ENCODE data around the gene PRPF31. TPM values are rescaled to one million over a fixed set of nuclear protein-coding genes. Genes with fewer than 3 reads are reported as not detected.

The PRPF31 gene
- total and polyA plus RNA-seq, 2 of the 13 experiments (the other 11 are each of a cell fraction or from before 2014, with no cell fraction given) = 23.8 to 63.8 TPM

- TF ChIP-seq, protein P1, sequence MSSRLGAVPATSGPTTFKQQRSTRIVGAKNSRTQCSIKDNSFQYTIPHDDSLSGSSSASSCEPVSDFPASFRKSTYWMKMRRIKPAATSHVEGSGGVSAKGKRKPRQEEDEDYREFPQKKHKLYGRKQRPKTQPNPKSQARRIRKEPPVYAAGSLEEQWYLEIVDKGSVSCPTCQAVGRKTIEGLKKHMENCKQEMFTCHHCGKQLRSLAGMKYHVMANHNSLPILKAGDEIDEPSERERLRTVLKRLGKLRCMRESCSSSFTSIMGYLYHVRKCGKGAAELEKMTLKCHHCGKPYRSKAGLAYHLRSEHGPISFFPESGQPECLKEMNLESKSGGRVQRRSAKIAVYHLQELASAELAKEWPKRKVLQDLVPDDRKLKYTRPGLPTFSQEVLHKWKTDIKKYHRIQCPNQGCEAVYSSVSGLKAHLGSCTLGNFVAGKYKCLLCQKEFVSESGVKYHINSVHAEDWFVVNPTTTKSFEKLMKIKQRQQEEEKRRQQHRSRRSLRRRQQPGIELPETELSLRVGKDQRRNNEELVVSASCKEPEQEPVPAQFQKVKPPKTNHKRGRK (CRISPR knock-in tag; IDR thresholded peaks at IDR 0.05) = no peak
- TF ChIP-seq ZNF441 (CRISPR knock-in tag; IDR thresholded peaks at IDR 0.05; ENCODE audit: borderline replicate concordance) = peak; percentile 71; the same call in 1 of the 2 replicates
- TF ChIP-seq, protein P2, sequence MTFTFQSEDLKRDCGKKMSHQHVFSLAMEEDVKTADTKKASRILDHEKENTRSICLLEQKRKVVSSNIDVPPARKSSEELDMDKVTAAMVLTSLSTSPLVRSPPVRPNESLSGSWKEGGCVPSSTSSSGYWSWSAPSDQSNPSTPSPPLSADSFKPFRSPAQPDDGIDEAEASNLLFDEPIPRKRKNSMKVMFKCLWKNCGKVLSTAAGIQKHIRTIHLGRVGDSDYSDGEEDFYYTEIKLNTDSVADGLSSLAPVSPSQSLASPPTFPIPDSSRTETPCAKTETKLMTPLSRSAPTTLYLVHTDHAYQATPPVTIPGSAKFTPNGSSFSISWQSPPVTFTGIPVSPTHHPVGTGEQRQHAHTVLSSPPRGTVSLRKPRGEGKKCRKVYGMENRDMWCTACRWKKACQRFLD (CRISPR knock-in tag; IDR thresholded peaks at IDR 0.05; ENCODE audit: borderline replicate concordance) = peak; percentile 69
- no peak for TF ChIP-seq ATM (IDR thresholded peaks at IDR 0.05; ENCODE audit: borderline replicate concordance)
- TF ChIP-seq ZNF264 (CRISPR knock-in tag; IDR thresholded peaks at IDR 0.05) = 0 out of 2 replicates have a peak, but pooled peaks have one; percentile 22
- TF ChIP-seq NR2F6 (IDR thresholded peaks at IDR 0.05) = no peak
- TF ChIP-seq NR2F6 (CRISPR knock-in tag; IDR thresholded peaks at IDR 0.05) = no peak
- TF ChIP-seq NFKBIZ (CRISPR knock-in tag; IDR thresholded peaks at IDR 0.05) = 0 out of 2 replicates have a peak, but pooled peaks have one; percentile 31
- TF ChIP-seq, protein P3, sequence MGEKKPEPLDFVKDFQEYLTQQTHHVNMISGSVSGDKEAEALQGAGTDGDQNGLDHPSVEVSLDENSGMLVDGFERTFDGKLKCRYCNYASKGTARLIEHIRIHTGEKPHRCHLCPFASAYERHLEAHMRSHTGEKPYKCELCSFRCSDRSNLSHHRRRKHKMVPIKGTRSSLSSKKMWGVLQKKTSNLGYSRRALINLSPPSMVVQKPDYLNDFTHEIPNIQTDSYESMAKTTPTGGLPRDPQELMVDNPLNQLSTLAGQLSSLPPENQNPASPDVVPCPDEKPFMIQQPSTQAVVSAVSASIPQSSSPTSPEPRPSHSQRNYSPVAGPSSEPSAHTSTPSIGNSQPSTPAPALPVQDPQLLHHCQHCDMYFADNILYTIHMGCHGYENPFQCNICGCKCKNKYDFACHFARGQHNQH (CRISPR knock-in tag; IDR thresholded peaks at IDR 0.05) = 0 out of 2 replicates have a peak, but pooled peaks have one; percentile 28
- TF ChIP-seq MIER2 (CRISPR knock-in tag; IDR thresholded peaks at IDR 0.05) = no peak
- TF ChIP-seq E2F5 (CRISPR knock-in tag; conservative IDR thresholded peaks at IDR 0.05) = peak; percentile 89; the same call in 1 of the 2 replicates
- no peak for TF ChIP-seq ETV6 (CRISPR knock-in tag; conservative IDR thresholded peaks at IDR 0.05)
- no peak for TF ChIP-seq LCORL (IDR thresholded peaks at IDR 0.05)
- TF ChIP-seq LCORL (CRISPR knock-in tag; IDR thresholded peaks at IDR 0.05) = peak; percentile 51
- TF ChIP-seq, protein P4, sequence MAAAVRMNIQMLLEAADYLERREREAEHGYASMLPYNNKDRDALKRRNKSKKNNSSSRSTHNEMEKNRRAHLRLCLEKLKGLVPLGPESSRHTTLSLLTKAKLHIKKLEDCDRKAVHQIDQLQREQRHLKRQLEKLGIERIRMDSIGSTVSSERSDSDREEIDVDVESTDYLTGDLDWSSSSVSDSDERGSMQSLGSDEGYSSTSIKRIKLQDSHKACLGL (CRISPR knock-in tag; IDR thresholded peaks at IDR 0.05) = peak; percentile 66
- TF ChIP-seq, protein P5, sequence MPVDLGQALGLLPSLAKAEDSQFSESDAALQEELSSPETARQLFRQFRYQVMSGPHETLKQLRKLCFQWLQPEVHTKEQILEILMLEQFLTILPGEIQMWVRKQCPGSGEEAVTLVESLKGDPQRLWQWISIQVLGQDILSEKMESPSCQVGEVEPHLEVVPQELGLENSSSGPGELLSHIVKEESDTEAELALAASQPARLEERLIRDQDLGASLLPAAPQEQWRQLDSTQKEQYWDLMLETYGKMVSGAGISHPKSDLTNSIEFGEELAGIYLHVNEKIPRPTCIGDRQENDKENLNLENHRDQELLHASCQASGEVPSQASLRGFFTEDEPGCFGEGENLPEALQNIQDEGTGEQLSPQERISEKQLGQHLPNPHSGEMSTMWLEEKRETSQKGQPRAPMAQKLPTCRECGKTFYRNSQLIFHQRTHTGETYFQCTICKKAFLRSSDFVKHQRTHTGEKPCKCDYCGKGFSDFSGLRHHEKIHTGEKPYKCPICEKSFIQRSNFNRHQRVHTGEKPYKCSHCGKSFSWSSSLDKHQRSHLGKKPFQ (CRISPR knock-in tag; IDR thresholded peaks at IDR 0.05; ENCODE audit: insufficient replicate concordance) = no peak
- TF ChIP-seq MAX (IDR thresholded peaks at IDR 0.05) = peak; percentile 81
- TF ChIP-seq ZNF839 (CRISPR knock-in tag; IDR thresholded peaks at IDR 0.05; ENCODE audit: borderline replicate concordance) = peak; percentile 67; the same call in 1 of the 2 replicates
- TF ChIP-seq SP1 (IDR thresholded peaks at IDR 0.05) = no peak
- TF ChIP-seq SP1 (CRISPR knock-in tag; IDR thresholded peaks at IDR 0.05) = peak; percentile 33; the same call in 1 of the 2 replicates
- TF ChIP-seq CREBL2 (CRISPR knock-in tag; IDR thresholded peaks at IDR 0.05; ENCODE audit: borderline replicate concordance) = peak; percentile 55; the same call in 1 of the 2 replicates
- no peak for TF ChIP-seq ZNF10 (CRISPR knock-in tag; IDR thresholded peaks at IDR 0.05; ENCODE audit: borderline replicate concordance, low read depth)
- peak; percentile 74; the same call in 1 of the 2 replicates for TF ChIP-seq CBFB (CRISPR knock-in tag; IDR thresholded peaks at IDR 0.05)
These were observed 44.0 kb downstream of the PRPF31 start, which contains the start of gene LENG1 (continued) for GRCh38 chr19:54159352-54160181.
